ENCODE results near the gene LINGO3.

Gene LINGO3, protein sequence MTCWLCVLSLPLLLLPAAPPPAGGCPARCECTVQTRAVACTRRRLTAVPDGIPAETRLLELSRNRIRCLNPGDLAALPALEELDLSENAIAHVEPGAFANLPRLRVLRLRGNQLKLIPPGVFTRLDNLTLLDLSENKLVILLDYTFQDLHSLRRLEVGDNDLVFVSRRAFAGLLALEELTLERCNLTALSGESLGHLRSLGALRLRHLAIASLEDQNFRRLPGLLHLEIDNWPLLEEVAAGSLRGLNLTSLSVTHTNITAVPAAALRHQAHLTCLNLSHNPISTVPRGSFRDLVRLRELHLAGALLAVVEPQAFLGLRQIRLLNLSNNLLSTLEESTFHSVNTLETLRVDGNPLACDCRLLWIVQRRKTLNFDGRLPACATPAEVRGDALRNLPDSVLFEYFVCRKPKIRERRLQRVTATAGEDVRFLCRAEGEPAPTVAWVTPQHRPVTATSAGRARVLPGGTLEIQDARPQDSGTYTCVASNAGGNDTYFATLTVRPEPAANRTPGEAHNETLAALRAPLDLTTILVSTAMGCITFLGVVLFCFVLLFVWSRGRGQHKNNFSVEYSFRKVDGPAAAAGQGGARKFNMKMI

DNA sequence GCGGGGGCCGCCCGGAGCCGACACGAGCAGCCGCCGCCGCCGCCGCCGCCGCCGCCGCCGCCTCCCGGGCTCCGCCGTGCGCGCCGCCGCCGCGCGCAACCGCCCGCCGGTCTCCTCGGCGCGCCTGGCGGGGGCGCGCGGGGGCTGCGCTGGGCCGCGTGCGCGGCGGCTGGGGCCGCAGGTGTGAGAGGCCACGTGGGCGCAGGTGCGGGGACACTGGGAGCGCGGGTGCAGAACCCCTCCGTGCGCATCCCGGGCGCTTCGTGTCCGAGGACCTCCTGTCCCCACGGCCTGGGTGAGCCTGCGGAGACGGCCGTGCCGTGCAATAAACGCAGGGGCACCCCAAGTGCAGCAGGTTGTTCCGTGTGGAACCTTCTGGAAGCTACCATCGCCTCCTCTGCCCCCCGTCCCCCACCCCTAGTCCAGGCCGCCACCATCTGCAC, at the start of gene LINGO3:
Gene LINGO3 (minus strand): TSS at position 41 of the 443 bp plus-strand sequence. CDS start 16,378 bp downstream, outside the sequence.
- no peak for DNase-seq (ENCODE audit: low read depth)
- peak within 1 kb of the TSS; percentile 46 for H3K4me3 ChIP-seq (ENCODE audit: low read depth, low read length)
- TF ChIP-seq CTCF (IDR thresholded peaks at IDR 0.05; ENCODE audit: control insufficient read depth, extremely low read depth, insufficient read depth): no peak

- no peak overlapping the region for H3K4me3 ChIP-seq (ENCODE audit: low read depth, low read length)
- TF ChIP-seq CTCF (IDR thresholded peaks at IDR 0.05; ENCODE audit: control insufficient read depth, extremely low read depth, insufficient read depth): no peak
- no peak for DNase-seq (ENCODE audit: low read depth)
Measured at GRCh38 chr19:2356036-2356646, 48.2 kb upstream of the LINGO3 start.

GRCh38 chr19:2355168-2356035, 47.4 kb upstream of the LINGO3 start:
- TF ChIP-seq CTCF (IDR thresholded peaks at IDR 0.05; ENCODE audit: control insufficient read depth, extremely low read depth, insufficient read depth): no peak
- no peak overlapping the region for H3K4me3 ChIP-seq (ENCODE audit: low read depth, low read length)
- no peak for DNase-seq (ENCODE audit: low read depth)

DNA sequence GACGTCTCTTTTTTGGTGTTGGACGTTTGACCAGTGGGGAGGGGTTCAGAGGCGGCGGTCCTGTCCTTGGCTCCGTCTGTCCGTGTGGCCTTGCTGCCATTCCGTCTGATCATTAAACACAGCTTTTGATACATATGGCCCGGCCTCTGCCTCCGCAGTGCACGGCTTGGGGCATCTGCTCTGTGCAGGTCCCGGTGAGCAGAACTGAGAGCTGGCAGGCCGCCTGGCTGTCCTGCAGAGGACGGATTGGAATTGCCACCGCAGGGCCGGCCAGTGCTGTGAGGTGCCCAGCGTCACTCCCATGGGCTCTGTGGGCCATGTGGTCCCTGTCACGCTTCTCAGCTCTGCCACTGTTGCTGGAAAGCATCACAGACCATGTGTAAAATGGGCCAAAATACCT, 46.7 kb upstream of the LINGO3 start:
- H3K4me3 ChIP-seq (ENCODE audit: low read depth, low read length): no peak overlapping the region
- TF ChIP-seq CTCF (IDR thresholded peaks at IDR 0.05; ENCODE audit: control insufficient read depth, extremely low read depth, insufficient read depth): no peak
- no peak for DNase-seq (ENCODE audit: low read depth)

DNA sequence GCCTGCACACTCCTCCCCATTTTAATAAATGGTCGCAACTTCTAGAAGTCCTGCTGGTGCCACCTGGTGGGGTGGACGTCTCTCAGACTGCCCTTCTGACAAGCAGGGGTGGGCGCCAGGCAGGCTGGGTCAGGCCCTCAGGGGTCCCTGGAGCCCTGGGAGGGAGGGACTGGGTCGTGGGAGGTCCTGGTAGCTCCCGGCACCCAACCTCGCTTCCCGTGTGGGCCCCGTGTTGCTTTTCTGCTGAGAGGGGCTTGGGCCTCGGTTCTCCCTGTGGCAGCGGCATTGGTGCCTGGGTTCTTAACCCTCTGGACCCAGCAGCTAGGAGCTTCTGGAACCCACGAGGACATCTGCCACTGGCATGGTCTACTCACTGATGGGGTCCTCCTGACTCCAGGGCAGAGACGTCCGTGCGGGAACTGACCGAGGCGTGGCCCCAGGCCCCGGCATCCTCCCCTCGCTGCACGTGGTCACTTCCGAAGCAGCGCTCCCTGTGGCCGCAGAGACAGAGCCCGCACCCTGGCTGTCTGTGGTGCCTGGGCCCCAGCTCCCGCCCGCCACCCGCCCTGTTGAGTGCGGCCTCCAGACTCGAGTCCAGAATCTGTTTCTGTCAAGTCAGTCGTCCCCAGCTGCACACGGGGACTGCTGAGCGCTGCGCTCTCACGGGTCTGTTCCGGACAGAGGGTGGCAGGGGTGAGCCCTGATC, 46.1 kb upstream of the LINGO3 start:
- TF ChIP-seq CTCF (IDR thresholded peaks at IDR 0.05; ENCODE audit: control insufficient read depth, extremely low read depth, insufficient read depth): no peak
- no peak for DNase-seq (ENCODE audit: low read depth)
- H3K4me3 ChIP-seq (ENCODE audit: low read depth, low read length): no peak overlapping the region

All from LNCaP clone FGC (cell line).